Measurements from ENCODE around the gene G2E3. TPM values are rescaled to one million over a fixed set of nuclear protein-coding genes. Genes with fewer than 3 reads are reported as not detected.
A peak's percentile ranks its signal among the peaks of the same experiment; 100 is the strongest.

The G2E3 gene
- total and polyA plus RNA-seq, 2 of the 13 experiments (the other 11 are each of a cell fraction or from before 2014, with no cell fraction given) = 22.8 to 63.0 TPM

DNA sequence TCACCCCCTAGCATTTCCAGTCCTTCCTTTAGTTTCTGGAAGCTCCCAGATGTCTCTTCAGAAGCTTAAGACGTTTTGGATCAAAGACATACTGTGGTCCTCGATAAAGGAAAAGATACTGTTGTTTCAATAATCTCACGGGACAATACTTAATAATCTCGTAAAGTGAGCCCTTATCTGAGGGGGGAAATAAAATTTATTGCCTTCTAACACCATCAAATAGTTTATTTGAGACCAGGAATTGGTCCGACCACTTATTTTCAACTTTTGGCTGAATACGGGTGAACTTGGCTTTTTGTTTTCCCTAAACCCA lies 640 bp upstream of the G2E3 start (continued):
- TF ChIP-seq, protein P1, sequence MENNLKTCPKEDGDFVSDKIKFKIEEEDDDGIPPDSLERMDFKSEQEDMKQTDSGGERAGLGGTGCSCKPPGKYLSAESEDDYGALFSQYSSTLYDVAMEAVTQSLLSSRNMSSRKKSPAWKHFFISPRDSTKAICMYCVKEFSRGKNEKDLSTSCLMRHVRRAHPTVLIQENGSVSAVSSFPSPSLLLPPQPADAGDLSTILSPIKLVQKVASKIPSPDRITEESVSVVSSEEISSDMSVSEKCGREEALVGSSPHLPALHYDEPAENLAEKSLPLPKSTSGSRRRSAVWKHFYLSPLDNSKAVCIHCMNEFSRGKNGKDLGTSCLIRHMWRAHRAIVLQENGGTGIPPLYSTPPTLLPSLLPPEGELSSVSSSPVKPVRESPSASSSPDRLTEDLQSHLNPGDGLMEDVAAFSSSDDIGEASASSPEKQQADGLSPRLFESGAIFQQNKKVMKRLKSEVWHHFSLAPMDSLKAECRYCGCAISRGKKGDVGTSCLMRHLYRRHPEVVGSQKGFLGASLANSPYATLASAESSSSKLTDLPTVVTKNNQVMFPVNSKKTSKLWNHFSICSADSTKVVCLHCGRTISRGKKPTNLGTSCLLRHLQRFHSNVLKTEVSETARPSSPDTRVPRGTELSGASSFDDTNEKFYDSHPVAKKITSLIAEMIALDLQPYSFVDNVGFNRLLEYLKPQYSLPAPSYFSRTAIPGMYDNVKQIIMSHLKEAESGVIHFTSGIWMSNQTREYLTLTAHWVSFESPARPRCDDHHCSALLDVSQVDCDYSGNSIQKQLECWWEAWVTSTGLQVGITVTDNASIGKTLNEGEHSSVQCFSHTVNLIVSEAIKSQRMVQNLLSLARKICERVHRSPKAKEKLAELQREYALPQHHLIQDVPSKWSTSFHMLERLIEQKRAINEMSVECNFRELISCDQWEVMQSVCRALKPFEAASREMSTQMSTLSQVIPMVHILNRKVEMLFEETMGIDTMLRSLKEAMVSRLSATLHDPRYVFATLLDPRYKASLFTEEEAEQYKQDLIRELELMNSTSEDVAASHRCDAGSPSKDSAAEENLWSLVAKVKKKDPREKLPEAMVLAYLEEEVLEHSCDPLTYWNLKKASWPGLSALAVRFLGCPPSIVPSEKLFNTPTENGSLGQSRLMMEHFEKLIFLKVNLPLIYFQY (CRISPR knock-in tag; IDR thresholded peaks at IDR 0.05; ENCODE audit: borderline replicate concordance) = no peak
- TF ChIP-seq, protein P2, sequence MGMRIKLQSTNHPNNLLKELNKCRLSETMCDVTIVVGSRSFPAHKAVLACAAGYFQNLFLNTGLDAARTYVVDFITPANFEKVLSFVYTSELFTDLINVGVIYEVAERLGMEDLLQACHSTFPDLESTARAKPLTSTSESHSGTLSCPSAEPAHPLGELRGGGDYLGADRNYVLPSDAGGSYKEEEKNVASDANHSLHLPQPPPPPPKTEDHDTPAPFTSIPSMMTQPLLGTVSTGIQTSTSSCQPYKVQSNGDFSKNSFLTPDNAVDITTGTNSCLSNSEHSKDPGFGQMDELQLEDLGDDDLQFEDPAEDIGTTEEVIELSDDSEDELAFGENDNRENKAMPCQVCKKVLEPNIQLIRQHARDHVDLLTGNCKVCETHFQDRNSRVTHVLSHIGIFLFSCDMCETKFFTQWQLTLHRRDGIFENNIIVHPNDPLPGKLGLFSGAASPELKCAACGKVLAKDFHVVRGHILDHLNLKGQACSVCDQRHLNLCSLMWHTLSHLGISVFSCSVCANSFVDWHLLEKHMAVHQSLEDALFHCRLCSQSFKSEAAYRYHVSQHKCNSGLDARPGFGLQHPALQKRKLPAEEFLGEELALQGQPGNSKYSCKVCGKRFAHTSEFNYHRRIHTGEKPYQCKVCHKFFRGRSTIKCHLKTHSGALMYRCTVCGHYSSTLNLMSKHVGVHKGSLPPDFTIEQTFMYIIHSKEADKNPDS (CRISPR knock-in tag; IDR thresholded peaks at IDR 0.05) = peak; percentile 15; the same call in 1 of the 2 replicates
- TF ChIP-seq ZFP90 (CRISPR knock-in tag; IDR thresholded peaks at IDR 0.05; ENCODE audit: borderline replicate concordance) (no peak), TMF1 (CRISPR knock-in tag; IDR thresholded peaks at IDR 0.05; ENCODE audit: low read depth) (no peak), SNAI1 (CRISPR knock-in tag; IDR thresholded peaks at IDR 0.05; ENCODE audit: borderline replicate concordance) (0 out of 2 replicates have a peak, but pooled peaks have one; percentile 6), NCOR1 (IDR thresholded peaks at IDR 0.05; ENCODE audit: borderline replicate concordance, low read length) (0 out of 2 replicates have a peak, but pooled peaks have one; percentile 15), ZNF878 (CRISPR knock-in tag; IDR thresholded peaks at IDR 0.05) (no peak), NR2C2 (CRISPR knock-in tag; IDR thresholded peaks at IDR 0.05; ENCODE audit: borderline replicate concordance) (no peak), RAD21 (CRISPR knock-in tag; IDR thresholded peaks at IDR 0.05) (no peak), YEATS4 (CRISPR knock-in tag; IDR thresholded peaks at IDR 0.05; ENCODE audit: borderline replicate concordance) (no peak), SOX6 (IDR thresholded peaks at IDR 0.05) (no peak), SOX6 (CRISPR knock-in tag; IDR thresholded peaks at IDR 0.05) (no peak), PAWR (CRISPR knock-in tag; IDR thresholded peaks at IDR 0.05; ENCODE audit: borderline replicate concordance) (0 out of 2 replicates have a peak, but pooled peaks have one; percentile 30), NFRKB (IDR thresholded peaks at IDR 0.05) (no peak)
- TF ChIP-seq, protein P3, sequence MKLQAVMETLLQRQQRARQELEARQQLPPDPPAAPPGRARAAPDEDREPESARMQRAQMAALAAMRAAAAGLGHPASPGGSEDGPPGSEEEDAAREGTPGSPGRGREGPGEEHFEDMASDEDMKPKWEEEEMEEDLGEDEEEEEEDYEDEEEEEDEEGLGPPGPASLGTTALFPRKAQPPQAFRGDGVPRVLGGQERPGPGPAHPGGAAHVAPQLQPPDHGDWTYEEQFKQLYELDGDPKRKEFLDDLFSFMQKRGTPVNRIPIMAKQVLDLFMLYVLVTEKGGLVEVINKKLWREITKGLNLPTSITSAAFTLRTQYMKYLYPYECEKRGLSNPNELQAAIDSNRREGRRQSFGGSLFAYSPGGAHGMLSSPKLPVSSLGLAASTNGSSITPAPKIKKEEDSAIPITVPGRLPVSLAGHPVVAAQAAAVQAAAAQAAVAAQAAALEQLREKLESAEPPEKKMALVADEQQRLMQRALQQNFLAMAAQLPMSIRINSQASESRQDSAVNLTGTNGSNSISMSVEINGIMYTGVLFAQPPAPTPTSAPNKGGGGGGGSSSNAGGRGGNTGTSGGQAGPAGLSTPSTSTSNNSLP (IDR thresholded peaks at IDR 0.05; ENCODE audit: low read depth, low read length) = no peak
- TF ChIP-seq, protein P4, sequence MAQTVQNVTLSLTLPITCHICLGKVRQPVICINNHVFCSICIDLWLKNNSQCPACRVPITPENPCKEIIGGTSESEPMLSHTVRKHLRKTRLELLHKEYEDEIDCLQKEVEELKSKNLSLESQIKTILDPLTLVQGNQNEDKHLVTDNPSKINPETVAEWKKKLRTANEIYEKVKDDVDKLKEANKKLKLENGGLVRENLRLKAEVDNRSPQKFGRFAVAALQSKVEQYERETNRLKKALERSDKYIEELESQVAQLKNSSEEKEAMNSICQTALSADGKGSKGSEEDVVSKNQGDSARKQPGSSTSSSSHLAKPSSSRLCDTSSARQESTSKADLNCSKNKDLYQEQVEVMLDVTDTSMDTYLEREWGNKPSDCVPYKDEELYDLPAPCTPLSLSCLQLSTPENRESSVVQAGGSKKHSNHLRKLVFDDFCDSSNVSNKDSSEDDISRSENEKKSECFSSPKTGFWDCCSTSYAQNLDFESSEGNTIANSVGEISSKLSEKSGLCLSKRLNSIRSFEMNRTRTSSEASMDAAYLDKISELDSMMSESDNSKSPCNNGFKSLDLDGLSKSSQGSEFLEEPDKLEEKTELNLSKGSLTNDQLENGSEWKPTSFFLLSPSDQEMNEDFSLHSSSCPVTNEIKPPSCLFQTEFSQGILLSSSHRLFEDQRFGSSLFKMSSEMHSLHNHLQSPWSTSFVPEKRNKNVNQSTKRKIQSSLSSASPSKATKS (CRISPR knock-in tag; IDR thresholded peaks at IDR 0.05) = no peak
- TF ChIP-seq, protein P5, sequence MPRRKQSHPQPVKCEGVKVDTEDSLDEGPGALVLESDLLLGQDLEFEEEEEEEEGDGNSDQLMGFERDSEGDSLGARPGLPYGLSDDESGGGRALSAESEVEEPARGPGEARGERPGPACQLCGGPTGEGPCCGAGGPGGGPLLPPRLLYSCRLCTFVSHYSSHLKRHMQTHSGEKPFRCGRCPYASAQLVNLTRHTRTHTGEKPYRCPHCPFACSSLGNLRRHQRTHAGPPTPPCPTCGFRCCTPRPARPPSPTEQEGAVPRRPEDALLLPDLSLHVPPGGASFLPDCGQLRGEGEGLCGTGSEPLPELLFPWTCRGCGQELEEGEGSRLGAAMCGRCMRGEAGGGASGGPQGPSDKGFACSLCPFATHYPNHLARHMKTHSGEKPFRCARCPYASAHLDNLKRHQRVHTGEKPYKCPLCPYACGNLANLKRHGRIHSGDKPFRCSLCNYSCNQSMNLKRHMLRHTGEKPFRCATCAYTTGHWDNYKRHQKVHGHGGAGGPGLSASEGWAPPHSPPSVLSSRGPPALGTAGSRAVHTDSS (CRISPR knock-in tag; conservative IDR thresholded peaks at IDR 0.05) = 0 out of 2 replicates have a peak, but pooled peaks have one; percentile 36
